Epithelial cell of esophagus (primary cell): Measurements from ENCODE around the gene ZNF350.
"Not testable (repeated sequence)": the region's sequence is repeated elsewhere in the genome, so short reads cannot be mapped to it uniquely, and the experiment has no call there.

Source experiments
- DNase-seq: peaks from one replicate; pipeline ENCODE4 v3.0.0; 2010; ENCODE audit warnings: low read depth
- H3K4me3 ChIP-seq: 2 replicates; pipeline ENCODE4 v1.5.1; 2011; ENCODE audit warnings: mild to moderate bottlenecking, low read length, control low read depth
- TF ChIP-seq, protein P1 (sequence below): IDR thresholded peaks from 2 replicates; pipeline ENCODE4 v1.5.1; 2011; ENCODE audit warnings: low read depth, mild to moderate bottlenecking, low read length, control low read depth, inconsistent platforms; ENCODE audit not compliant: insufficient read depth; ENCODE audit errors: missing control alignments

ZNF350 gene

GRCh38 chr19:52020506-52020905, 33.9 kb upstream of the ZNF350 start:
- TF ChIP-seq, protein P1, sequence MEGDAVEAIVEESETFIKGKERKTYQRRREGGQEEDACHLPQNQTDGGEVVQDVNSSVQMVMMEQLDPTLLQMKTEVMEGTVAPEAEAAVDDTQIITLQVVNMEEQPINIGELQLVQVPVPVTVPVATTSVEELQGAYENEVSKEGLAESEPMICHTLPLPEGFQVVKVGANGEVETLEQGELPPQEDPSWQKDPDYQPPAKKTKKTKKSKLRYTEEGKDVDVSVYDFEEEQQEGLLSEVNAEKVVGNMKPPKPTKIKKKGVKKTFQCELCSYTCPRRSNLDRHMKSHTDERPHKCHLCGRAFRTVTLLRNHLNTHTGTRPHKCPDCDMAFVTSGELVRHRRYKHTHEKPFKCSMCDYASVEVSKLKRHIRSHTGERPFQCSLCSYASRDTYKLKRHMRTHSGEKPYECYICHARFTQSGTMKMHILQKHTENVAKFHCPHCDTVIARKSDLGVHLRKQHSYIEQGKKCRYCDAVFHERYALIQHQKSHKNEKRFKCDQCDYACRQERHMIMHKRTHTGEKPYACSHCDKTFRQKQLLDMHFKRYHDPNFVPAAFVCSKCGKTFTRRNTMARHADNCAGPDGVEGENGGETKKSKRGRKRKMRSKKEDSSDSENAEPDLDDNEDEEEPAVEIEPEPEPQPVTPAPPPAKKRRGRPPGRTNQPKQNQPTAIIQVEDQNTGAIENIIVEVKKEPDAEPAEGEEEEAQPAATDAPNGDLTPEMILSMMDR: no peak
- DNase-seq: no peak
- no peak overlapping the region for H3K4me3 ChIP-seq

- DNase-seq: no peak
- TF ChIP-seq, protein P1: no peak
- no peak overlapping the region for H3K4me3 ChIP-seq
Measured at GRCh38 chr19:52010674-52011073, 24.0 kb upstream of the ZNF350 start.

DNA sequence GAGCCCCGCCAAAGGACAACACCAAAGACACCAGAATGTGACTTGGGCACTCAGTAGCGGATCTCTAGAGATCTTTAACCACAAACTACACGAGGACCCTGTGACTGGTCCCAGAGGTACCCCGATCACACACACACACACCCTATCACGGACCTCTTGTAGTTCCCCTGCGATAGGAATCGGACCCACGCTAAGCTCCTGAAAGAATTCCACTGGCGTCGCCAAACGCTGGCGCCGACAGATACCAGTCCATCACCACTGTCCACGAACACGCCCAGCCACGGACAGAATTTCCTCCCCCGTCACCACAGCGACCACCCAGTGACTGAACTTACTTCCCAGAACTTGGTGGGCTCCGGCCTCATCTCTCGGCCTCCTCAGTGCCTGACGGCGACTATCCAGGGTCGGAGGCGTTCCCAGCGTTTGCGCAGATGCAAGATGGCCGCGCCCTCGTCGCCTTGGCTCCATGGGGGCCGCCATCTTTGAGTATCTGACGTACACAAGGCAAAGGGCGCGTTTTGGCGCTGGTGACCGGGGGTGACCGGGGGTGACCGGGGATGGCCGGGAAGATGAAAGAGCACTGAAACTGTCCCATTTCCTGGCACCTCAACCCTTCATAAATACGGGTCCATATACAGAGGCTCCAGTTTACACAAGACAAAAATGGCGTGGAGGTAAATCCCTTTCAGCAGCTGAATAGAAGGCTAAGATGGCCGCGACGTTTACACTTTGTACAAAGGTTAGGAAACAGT, 21.3 kb upstream of the ZNF350 start, which contains the start of gene ZNF615:
Gene ZNF615 (minus strand): TSS at position 406 of the 752 bp plus-strand sequence. CDS start 4,500 bp downstream, outside the sequence.
- DNase-seq: peak; percentile 87
- peak within 1 kb of the TSS; percentile 90 for H3K4me3 ChIP-seq
- TF ChIP-seq, protein P1: no peak

GRCh38 chr19:52007451-52007805, 20.8 kb upstream of the ZNF350 start:
- H3K4me3 ChIP-seq: peak overlapping the region; percentile 90
- no peak for DNase-seq
- TF ChIP-seq, protein P1: no peak

DNA sequence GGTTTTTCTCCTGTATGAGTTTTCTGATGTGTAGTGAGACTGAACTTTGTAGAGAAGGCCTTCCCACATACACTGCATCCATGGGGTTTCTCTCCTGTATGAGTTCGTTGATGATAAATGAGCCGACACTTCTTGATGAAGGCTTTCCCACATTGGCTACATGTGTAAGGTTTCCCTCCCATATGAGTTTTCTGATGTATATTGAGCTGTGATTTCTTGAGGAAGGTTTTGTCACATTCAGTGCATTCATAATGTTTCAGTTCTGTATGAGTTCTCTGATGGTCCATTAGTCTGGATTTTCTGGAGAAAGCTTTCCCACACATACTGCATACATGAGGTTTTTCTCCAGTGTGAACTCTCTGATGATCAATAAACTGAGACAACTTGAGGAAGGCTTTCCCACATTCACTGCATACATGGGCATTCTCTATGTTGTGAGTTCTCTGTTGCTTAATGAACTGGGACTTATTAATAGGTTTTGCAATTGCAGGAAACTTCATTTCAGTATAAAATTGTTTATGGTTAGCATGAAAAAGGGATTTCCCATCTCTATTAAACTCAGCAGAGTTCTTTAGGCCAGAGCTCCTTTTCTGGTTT, 7.5 kb upstream of the ZNF350 start:
- no peak overlapping the region for H3K4me3 ChIP-seq
- TF ChIP-seq, protein P1: no peak
- DNase-seq: no peak

- TF ChIP-seq, protein P1: no peak
- DNase-seq: no peak
- no peak overlapping the region for H3K4me3 ChIP-seq
Measured at GRCh38 chr19:51993422-51993821, 6.8 kb upstream of the ZNF350 start.

GRCh38 chr19:51983361-51983760, 3.3 kb downstream of the ZNF350 start:
- no peak overlapping the region for H3K4me3 ChIP-seq
- DNase-seq: no peak
- TF ChIP-seq, protein P1: no peak

- peak; percentile 13 for DNase-seq
- not testable (repeated sequence) for H3K4me3 ChIP-seq
Measured at GRCh38 chr19:51980926-51981325, 5.7 kb downstream of the ZNF350 start.
